ENCODE results near the gene NUS1.
"Not testable (repeated sequence)": the region's sequence is repeated elsewhere in the genome, so short reads cannot be mapped to it uniquely, and the experiment has no call there.

Gene NUS1

GRCh38 chr6:117718895-117719294, 43.6 kb downstream of the NUS1 start:
- DNase-seq, result no peak

GRCh38 chr6:117721520-117721919, 46.3 kb downstream of the NUS1 start:
- not testable (repeated sequence) for DNase-seq

- DNase-seq, result no peak
Observed at GRCh38 chr6:117728626-117729025, 53.4 kb downstream of the NUS1 start.

- DNase-seq, result no peak
Observed at GRCh38 chr6:117729613-117730012, 54.3 kb downstream of the NUS1 start.

GRCh38 chr6:117733341-117733740, 58.1 kb downstream of the NUS1 start:
- no peak for DNase-seq

- DNase-seq, result no peak
Observed at GRCh38 chr6:117739869-117740268, 64.6 kb downstream of the NUS1 start.

- no peak for DNase-seq
Observed at GRCh38 chr6:117740605-117741004, 65.3 kb downstream of the NUS1 start.

GRCh38 chr6:117750675-117751074, 75.4 kb downstream of the NUS1 start:
- DNase-seq, result not testable (repeated sequence)

Measured in CD4-positive, alpha-beta T cell treated with Interleukin-6 for 4 hours (primary cell).